HEK293 (cell line): Measurements from ENCODE around the gene IFI27L2.

ENCODE experiments used
- CTCF ChIA-PET: fragments of 350-600 bp; formaldehyde crosslinking; extraction: SDS; loops from one replicate; lab custom pipeline; 2021; ENCODE audit warnings: antibody characterized with exemption; lab: Yijun Ruan, JAX
- POLR2A ChIA-PET: fragments of 300-600 bp; formaldehyde crosslinking; extraction: SDS; loops from one replicate; lab custom pipeline; 2020; ENCODE audit warnings: antibody characterized with exemption, inconsistent platforms; lab: Yijun Ruan, JAX
- H3K27ac ChIP-seq: fragments of 200-500 bp; sonication (Bioruptor generic); 2 replicates; pipeline ENCODE4 v1.5.1; 2014; ENCODE audit warnings: low read depth, low read length, control low read depth, inconsistent platforms; ENCODE audit errors: extremely low read depth
- H3K36me3 ChIP-seq, 2 experiments: fragments of 200-500 bp in 1 of 2; sonication (Bioruptor generic) in 1 of 2; 1 replicate in 1 of 2; 2 replicates in 1 of 2; pipeline ENCODE4 v1.5.1; 2014 to 2017; ENCODE audit warnings: inconsistent platforms in 2 of 2, low read length in 2 of 2; ENCODE audit not compliant: control insufficient read depth in 2 of 2, insufficient read depth in 1 of 2
- H3K4me1 ChIP-seq: fragments of 200-500 bp; sonication (Bioruptor generic); 2 replicates; pipeline ENCODE4 v1.5.1; 2014; ENCODE audit warnings: mild to moderate bottlenecking, low read length, inconsistent platforms; ENCODE audit not compliant: control insufficient read depth, insufficient read depth
- H3K4me3 ChIP-seq: 2 replicates; pipeline ENCODE4 v1.5.1; 2011; ENCODE audit warnings: low read depth, mild to moderate bottlenecking, control low read depth, low read length, moderate library complexity
- H3K9me3 ChIP-seq: fragments of 200-500 bp; sonication (Bioruptor generic); 2 replicates; pipeline ENCODE4 v1.5.1; 2014; ENCODE audit warnings: low read depth, low read length, inconsistent platforms; ENCODE audit not compliant: control insufficient read depth, insufficient read depth
- GLIS1 ChIP-seq: fragments of 450-650 bp; formaldehyde crosslinking; IDR thresholded peaks from 2 replicates; pipeline ENCODE4 v1.5.1; 2016; ENCODE audit warnings: missing biosample characterization, missing genetic modification characterization
- MZF1 ChIP-seq: fragments of 450-650 bp; formaldehyde crosslinking; IDR thresholded peaks from 2 replicates; pipeline ENCODE4 v1.5.1; 2017; ENCODE audit warnings: missing biosample characterization, missing genetic modification characterization, borderline replicate concordance
- PRDM6 ChIP-seq: fragments of 450-650 bp; formaldehyde crosslinking; IDR thresholded peaks from 2 replicates; pipeline ENCODE4 v1.5.1; 2017; ENCODE audit warnings: missing biosample characterization, missing genetic modification characterization
- REST ChIP-seq: fragments of 450-650 bp; formaldehyde crosslinking; IDR thresholded peaks from 2 replicates; pipeline ENCODE4 v1.5.1; 2016; ENCODE audit warnings: missing biosample characterization, missing genetic modification characterization
- SP2 ChIP-seq: fragments of 450-650 bp; formaldehyde crosslinking; IDR thresholded peaks from 2 replicates; pipeline ENCODE4 v1.5.1; 2016; ENCODE audit warnings: missing biosample characterization, missing genetic modification characterization
- SP3 ChIP-seq: fragments of 450-650 bp; formaldehyde crosslinking; IDR thresholded peaks from 2 replicates; pipeline ENCODE4 v1.5.1; 2016; ENCODE audit warnings: missing biosample characterization, missing genetic modification characterization
- WT1 ChIP-seq: fragments of 450-650 bp; formaldehyde crosslinking; IDR thresholded peaks from 2 replicates; pipeline ENCODE4 v1.5.1; 2016; ENCODE audit warnings: missing biosample characterization, missing genetic modification characterization
- ZBTB17 ChIP-seq: fragments of 450-650 bp; formaldehyde crosslinking; IDR thresholded peaks from 2 replicates; pipeline ENCODE4 v1.5.1; 2016; ENCODE audit warnings: missing biosample characterization, missing genetic modification characterization
- ZBTB20 ChIP-seq: fragments of 450-650 bp; formaldehyde crosslinking; IDR thresholded peaks from 2 replicates; pipeline ENCODE4 v1.5.1; 2016; ENCODE audit warnings: missing biosample characterization, missing genetic modification characterization
- ZBTB8A ChIP-seq: fragments of 450-650 bp; formaldehyde crosslinking; IDR thresholded peaks from 2 replicates; pipeline ENCODE4 v1.5.1; 2016; ENCODE audit warnings: missing biosample characterization, missing genetic modification characterization
- ZNF10 ChIP-seq: fragments of 450-650 bp; formaldehyde crosslinking; IDR thresholded peaks from 2 replicates; pipeline ENCODE4 v1.5.1; 2017; ENCODE audit warnings: missing biosample characterization, missing genetic modification characterization
- ZNF19 ChIP-seq: fragments of 450-650 bp; formaldehyde crosslinking; IDR thresholded peaks from 2 replicates; pipeline ENCODE4; 2016; ENCODE audit warnings: missing biosample characterization, missing genetic modification characterization, low read depth
- ZNF248 ChIP-seq: fragments of 450-650 bp; formaldehyde crosslinking; IDR thresholded peaks from 2 replicates; pipeline ENCODE4 v1.5.1; 2017; ENCODE audit warnings: missing biosample characterization, missing genetic modification characterization
- ZNF266 ChIP-seq: fragments of 450-650 bp; formaldehyde crosslinking; IDR thresholded peaks from 2 replicates; pipeline ENCODE4 v1.5.1; 2016; ENCODE audit warnings: missing biosample characterization, missing genetic modification characterization, low read depth
- ZNF302 ChIP-seq: fragments of 450-650 bp; formaldehyde crosslinking; IDR thresholded peaks from 2 replicates; pipeline ENCODE4 v1.5.1; 2016; ENCODE audit warnings: missing biosample characterization, missing genetic modification characterization, low read depth
- ZNF335 ChIP-seq: fragments of 450-650 bp; formaldehyde crosslinking; conservative IDR thresholded peaks from 2 replicates; pipeline ENCODE4 v1.5.1; 2016; ENCODE audit warnings: missing biosample characterization, missing genetic modification characterization
- ZNF341 ChIP-seq: fragments of 450-650 bp; formaldehyde crosslinking; IDR thresholded peaks from 2 replicates; pipeline ENCODE4; 2016; ENCODE audit warnings: low read depth, missing biosample characterization, missing genetic modification characterization
- ZNF354C ChIP-seq: fragments of 450-650 bp; formaldehyde crosslinking; IDR thresholded peaks from 2 replicates; pipeline ENCODE4 v1.5.1; 2016; ENCODE audit warnings: missing biosample characterization, missing genetic modification characterization, low read depth, borderline replicate concordance
- ZNF404 ChIP-seq: fragments of 450-650 bp; formaldehyde crosslinking; IDR thresholded peaks from 2 replicates; pipeline ENCODE4 v1.5.1; 2017; ENCODE audit warnings: missing biosample characterization, missing genetic modification characterization
- ZNF433 ChIP-seq: fragments of 450-650 bp; formaldehyde crosslinking; IDR thresholded peaks from 2 replicates; pipeline ENCODE4 v1.5.1; 2016; ENCODE audit warnings: missing biosample characterization, missing genetic modification characterization, low read depth
- ZNF501 ChIP-seq: fragments of 450-650 bp; formaldehyde crosslinking; IDR thresholded peaks from 2 replicates; pipeline ENCODE4 v1.5.1; 2016; ENCODE audit warnings: missing biosample characterization, missing genetic modification characterization
- ZNF530 ChIP-seq: fragments of 450-650 bp; formaldehyde crosslinking; IDR thresholded peaks from 2 replicates; pipeline ENCODE4 v1.5.1; 2016; ENCODE audit warnings: low read depth, missing biosample characterization, missing genetic modification characterization
- ZNF610 ChIP-seq: fragments of 450-650 bp; formaldehyde crosslinking; IDR thresholded peaks from 2 replicates; pipeline ENCODE4 v1.5.1; 2016; ENCODE audit warnings: missing biosample characterization, missing genetic modification characterization, borderline replicate concordance
- ZNF664 ChIP-seq: fragments of 450-650 bp; formaldehyde crosslinking; IDR thresholded peaks from 2 replicates; pipeline ENCODE4 v1.5.1; 2016; ENCODE audit warnings: missing biosample characterization, missing genetic modification characterization
- ZNF76 ChIP-seq: fragments of 450-650 bp; formaldehyde crosslinking; IDR thresholded peaks from 2 replicates; pipeline ENCODE4; 2016; ENCODE audit warnings: low read depth, missing biosample characterization, missing genetic modification characterization, borderline replicate concordance
- ZNF837 ChIP-seq: fragments of 450-650 bp; formaldehyde crosslinking; IDR thresholded peaks from 2 replicates; pipeline ENCODE4 v1.5.1; 2016; ENCODE audit warnings: missing biosample characterization, missing genetic modification characterization
- ZSCAN16 ChIP-seq: fragments of 450-650 bp; formaldehyde crosslinking; IDR thresholded peaks from 2 replicates; pipeline ENCODE4 v1.5.1; 2016; ENCODE audit warnings: missing biosample characterization, missing genetic modification characterization
- TF ChIP-seq, protein P1 (sequence below): fragments of 450-650 bp; formaldehyde crosslinking; IDR thresholded peaks from 2 replicates; pipeline ENCODE4 v1.5.1; 2016; ENCODE audit warnings: missing biosample characterization, missing genetic modification characterization
- TF ChIP-seq, protein P2 (sequence below): fragments of 450-650 bp; formaldehyde crosslinking; IDR thresholded peaks from 2 replicates; pipeline ENCODE4 v1.5.1; 2016; ENCODE audit warnings: missing biosample characterization, missing genetic modification characterization

The IFI27L2 gene

DNA sequence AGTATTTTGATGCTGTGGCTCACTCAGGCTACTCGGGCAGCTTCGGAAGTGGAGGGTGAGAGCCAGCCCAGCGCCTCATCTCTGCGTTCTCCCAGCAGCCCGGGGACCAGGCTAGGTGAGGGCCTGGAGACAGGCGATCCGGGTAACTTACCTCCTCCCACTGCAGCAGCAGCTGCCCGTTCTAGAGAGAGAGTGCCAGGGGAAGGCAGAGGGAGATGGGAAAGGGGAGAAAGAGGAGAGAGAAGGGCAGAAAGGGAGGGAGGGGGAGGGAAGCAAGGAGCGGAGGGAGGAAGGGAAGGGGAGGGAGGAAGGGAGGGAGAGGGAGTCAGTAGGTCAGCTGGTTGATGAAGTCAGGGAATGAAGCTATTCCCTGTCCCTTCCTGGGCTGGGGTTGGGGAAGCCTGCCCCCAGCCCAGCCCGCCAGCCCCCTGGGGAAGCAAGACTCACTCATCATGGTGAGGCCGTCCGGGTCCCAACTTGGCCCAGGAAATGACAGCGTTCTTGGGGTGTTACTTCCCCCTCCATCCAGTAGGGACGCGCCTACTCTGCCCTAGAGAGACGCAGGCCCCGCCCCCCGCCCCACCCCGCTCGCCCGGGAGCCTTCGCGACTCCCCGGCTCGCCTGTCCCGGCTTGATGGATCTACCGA is at the start of gene IFI27L2 (continued):
- TF ChIP-seq SP3 (tag by site-specific recombination) (peak; percentile 80), ZNF530 (tag by site-specific recombination) (no peak), ZNF837 (tag by site-specific recombination) (no peak), ZNF610 (tag by site-specific recombination) (peak; percentile 53; the same call in 1 of the 2 replicates), ZNF10 (tag by site-specific recombination) (no peak), ZNF501 (tag by site-specific recombination) (no peak), SP2 (tag by site-specific recombination) (peak; percentile 85), ZNF354C (tag by site-specific recombination) (no peak), ZNF76 (peak; percentile 78), ZNF664 (tag by site-specific recombination) (no peak), ZNF248 (tag by site-specific recombination) (no peak), WT1 (tag by site-specific recombination) (peak; percentile 96), ZBTB8A (tag by site-specific recombination) (0 out of 2 replicates have a peak, but pooled peaks have one; percentile 29), ZNF302 (tag by site-specific recombination) (no peak), ZBTB20 (peak; percentile 53), REST (no peak), ZNF341 (peak; percentile 99), ZBTB17 (peak; percentile 77), ZNF404 (no peak), GLIS1 (tag by site-specific recombination) (peak; percentile 13; the same call in 1 of the 2 replicates)
- TF ChIP-seq, protein P1, sequence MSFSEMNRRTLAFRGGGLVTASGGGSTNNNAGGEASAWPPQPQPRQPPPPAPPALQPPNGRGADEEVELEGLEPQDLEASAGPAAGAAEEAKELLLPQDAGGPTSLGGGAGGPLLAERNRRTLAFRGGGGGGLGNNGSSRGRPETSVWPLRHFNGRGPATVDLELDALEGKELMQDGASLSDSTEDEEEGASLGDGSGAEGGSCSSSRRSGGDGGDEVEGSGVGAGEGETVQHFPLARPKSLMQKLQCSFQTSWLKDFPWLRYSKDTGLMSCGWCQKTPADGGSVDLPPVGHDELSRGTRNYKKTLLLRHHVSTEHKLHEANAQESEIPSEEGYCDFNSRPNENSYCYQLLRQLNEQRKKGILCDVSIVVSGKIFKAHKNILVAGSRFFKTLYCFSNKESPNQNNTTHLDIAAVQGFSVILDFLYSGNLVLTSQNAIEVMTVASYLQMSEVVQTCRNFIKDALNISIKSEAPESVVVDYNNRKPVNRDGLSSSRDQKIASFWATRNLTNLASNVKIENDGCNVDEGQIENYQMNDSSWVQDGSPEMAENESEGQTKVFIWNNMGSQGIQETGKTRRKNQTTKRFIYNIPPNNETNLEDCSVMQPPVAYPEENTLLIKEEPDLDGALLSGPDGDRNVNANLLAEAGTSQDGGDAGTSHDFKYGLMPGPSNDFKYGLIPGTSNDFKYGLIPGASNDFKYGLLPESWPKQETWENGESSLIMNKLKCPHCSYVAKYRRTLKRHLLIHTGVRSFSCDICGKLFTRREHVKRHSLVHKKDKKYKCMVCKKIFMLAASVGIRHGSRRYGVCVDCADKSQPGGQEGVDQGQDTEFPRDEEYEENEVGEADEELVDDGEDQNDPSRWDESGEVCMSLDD (tag by site-specific recombination), result 0 out of 2 replicates have a peak, but pooled peaks have one; percentile 17

DNA sequence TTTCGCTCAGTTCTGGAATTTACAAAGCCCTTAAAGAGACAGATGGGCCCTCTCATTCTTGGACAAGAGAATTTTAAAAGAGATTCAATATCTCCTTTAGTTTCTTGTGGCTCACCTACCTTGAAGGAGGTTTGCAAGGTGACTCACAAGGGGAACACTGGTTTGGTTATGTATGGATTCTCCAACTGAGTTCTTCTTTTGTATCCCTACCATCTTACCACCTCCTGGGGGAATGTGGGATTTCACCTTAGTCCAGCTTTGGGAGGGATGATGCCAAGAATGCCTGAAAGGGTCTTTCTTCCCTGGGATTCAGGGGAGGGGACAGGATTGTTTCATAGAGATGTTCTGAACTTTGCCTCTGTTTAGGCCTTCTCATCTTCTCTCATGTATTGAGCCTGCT is 48.4 kb upstream of the IFI27L2 start:
- ChIA-PET CTCF (interaction anchor here (1.3 to 5.8 kb wide), 4 partner anchors 40 to 308 kb away, joined by 3 to 62 read pairs (median 10); no protein-coding TSS in a partner anchor), POLR2A (no interaction called here)
- Histone ChIP-seq H3K4me3 (no peak overlapping the region), H3K4me1 (no peaks in the 10 kb centered on the region), H3K9me3 (no peaks in the 10 kb centered on the region), H3K27ac (no peak overlapping the region), H3K36me3 (no peaks in the 10 kb centered on the region)
- no peak for TF ChIP-seq ZNF335 (tag by site-specific recombination)
- no peak for TF ChIP-seq ZNF433 (tag by site-specific recombination)
- TF ChIP-seq ZNF19, result no peak
- TF ChIP-seq, protein P2, sequence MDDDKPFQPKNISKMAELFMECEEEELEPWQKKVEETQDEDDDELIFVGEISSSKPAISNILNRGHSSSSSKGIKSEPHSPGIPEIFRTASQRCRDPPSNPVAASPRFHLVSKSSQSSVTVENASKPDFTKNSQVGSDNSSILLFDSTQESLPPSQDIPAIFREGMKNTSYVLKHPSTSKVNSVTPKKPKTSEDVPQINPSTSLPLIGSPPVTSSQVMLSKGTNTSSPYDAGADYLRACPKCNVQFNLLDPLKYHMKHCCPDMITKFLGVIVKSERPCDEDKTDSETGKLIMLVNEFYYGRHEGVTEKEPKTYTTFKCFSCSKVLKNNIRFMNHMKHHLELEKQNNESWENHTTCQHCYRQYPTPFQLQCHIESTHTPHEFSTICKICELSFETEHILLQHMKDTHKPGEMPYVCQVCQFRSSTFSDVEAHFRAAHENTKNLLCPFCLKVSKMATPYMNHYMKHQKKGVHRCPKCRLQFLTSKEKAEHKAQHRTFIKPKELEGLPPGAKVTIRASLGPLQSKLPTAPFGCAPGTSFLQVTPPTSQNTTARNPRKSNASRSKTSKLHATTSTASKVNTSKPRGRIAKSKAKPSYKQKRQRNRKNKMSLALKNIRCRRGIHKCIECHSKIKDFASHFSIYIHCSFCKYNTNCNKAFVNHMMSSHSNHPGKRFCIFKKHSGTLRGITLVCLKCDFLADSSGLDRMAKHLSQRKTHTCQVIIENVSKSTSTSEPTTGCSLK, result no peak
- no peak for TF ChIP-seq ZSCAN16 (tag by site-specific recombination)
- no peak for TF ChIP-seq MZF1 (tag by site-specific recombination)
- TF ChIP-seq ZNF266 (tag by site-specific recombination), result no peak
- no peak for TF ChIP-seq ZNF354C (tag by site-specific recombination)
- TF ChIP-seq PRDM6 (tag by site-specific recombination), result no peak
